ENCODE results near the gene RANGRF. TPM values are rescaled to one million over a fixed set of nuclear protein-coding genes. Genes with fewer than 3 reads are reported as not detected.

The RANGRF gene
- total RNA-seq, 1 experiment from 2014 or later = 35.0 TPM

GRCh38 chr17:8253801-8254200 lies 34.7 kb upstream of the RANGRF start:
- intact Hi-C loops (cut with micrococcal nuclease; ENCODE audit: unreplicated experiment) = no loop called here
- ChIA-PET POLR2A (ENCODE audit: unreplicated experiment) (no interaction called here), CTCF (interaction anchor here (0.8 kb wide), 1 partner anchor 47 kb away, joined by 3 read pairs; no protein-coding TSS in a partner anchor)
- H3K79me2 ChIP-seq (ENCODE audit: low read depth) = peaks cover 31% of the 10 kb centered on the region
- H3K9me2 ChIP-seq (ENCODE audit: insufficient read depth) = no peaks in the 10 kb centered on the region
- no peaks in the 10 kb centered on the region for H3K36me3 ChIP-seq (ENCODE audit: low read depth)
- H3K4me3 ChIP-seq = no peak overlapping the region
- no peak for TF ChIP-seq EZH2 (IDR thresholded peaks at IDR 0.05; ENCODE audit: low read depth)
- TF ChIP-seq CTCF (conservative IDR thresholded peaks at IDR 0.05) = no peak
- peaks cover 6% of the 10 kb centered on the region for H3F3A ChIP-seq (ENCODE audit: insufficient read depth, low read depth)
- no peak for DNase-seq
- no peaks in the 10 kb centered on the region for H4K20me1 ChIP-seq (ENCODE audit: insufficient read depth)
- H3K27me3 ChIP-seq (ENCODE audit: insufficient read depth, low read depth) = no peaks in the 10 kb centered on the region
- peaks cover 8% of the 10 kb centered on the region; the same call in 1 of the 2 replicates for H3K4me1 ChIP-seq (replicated peaks; ENCODE audit: insufficient read depth)
- no peak overlapping the region for H3K27ac ChIP-seq
- BruUV-seq (replicated peaks) = no TSS peak
- no peak overlapping the region for H3K4me2 ChIP-seq
- no peak overlapping the region for H2AFZ ChIP-seq
- no peaks in the 10 kb centered on the region for H3K9me3 ChIP-seq (ENCODE audit: insufficient read depth, low read depth)

- no peak for DNase-seq
- TF ChIP-seq EZH2 (IDR thresholded peaks at IDR 0.05; ENCODE audit: low read depth) (no peak), CTCF (conservative IDR thresholded peaks at IDR 0.05) (no peak)
- Histone ChIP-seq H3K9me3 (ENCODE audit: insufficient read depth, low read depth) (no peaks in the 10 kb centered on the region), H3F3A (ENCODE audit: insufficient read depth, low read depth) (no peaks in the 10 kb centered on the region), H3K27me3 (ENCODE audit: insufficient read depth, low read depth) (no peaks in the 10 kb centered on the region), H3K79me2 (ENCODE audit: low read depth) (peaks cover 25% of the 10 kb centered on the region), H3K4me2 (no peak overlapping the region), H4K20me1 (ENCODE audit: insufficient read depth) (no peaks in the 10 kb centered on the region), H3K36me3 (ENCODE audit: low read depth) (no peaks in the 10 kb centered on the region), H3K4me1 (replicated peaks; ENCODE audit: insufficient read depth) (peaks cover 7% of the 10 kb centered on the region; the same call in 1 of the 2 replicates), H3K4me3 (no peak overlapping the region), H3K9me2 (ENCODE audit: insufficient read depth) (no peaks in the 10 kb centered on the region), H2AFZ (no peak overlapping the region), H3K27ac (no peak overlapping the region)
- BruUV-seq (replicated peaks) = no TSS peak
- intact Hi-C loops (cut with micrococcal nuclease; ENCODE audit: unreplicated experiment) = no loop called here
- POLR2A ChIA-PET (ENCODE audit: unreplicated experiment) = no interaction called here
- CTCF ChIA-PET = no interaction called here
Measured at GRCh38 chr17:8254881-8255280, 33.6 kb upstream of the RANGRF start.

GRCh38 chr17:8255499-8255898 lies 33.0 kb upstream of the RANGRF start:
- intact Hi-C loops (cut with micrococcal nuclease; ENCODE audit: unreplicated experiment) = no loop called here
- CTCF ChIA-PET = no interaction called here
- no TSS peak for BruUV-seq (replicated peaks)
- Histone ChIP-seq H3K36me3 (ENCODE audit: low read depth) (no peaks in the 10 kb centered on the region), H3F3A (ENCODE audit: insufficient read depth, low read depth) (no peaks in the 10 kb centered on the region), H3K4me2 (no peak overlapping the region), H3K4me3 (no peak overlapping the region), H3K27me3 (ENCODE audit: insufficient read depth, low read depth) (no peaks in the 10 kb centered on the region), H2AFZ (no peak overlapping the region), H4K20me1 (ENCODE audit: insufficient read depth) (no peaks in the 10 kb centered on the region), H3K79me2 (ENCODE audit: low read depth) (peaks cover 19% of the 10 kb centered on the region), H3K9me3 (ENCODE audit: insufficient read depth, low read depth) (no peaks in the 10 kb centered on the region), H3K4me1 (replicated peaks; ENCODE audit: insufficient read depth) (peaks cover 1% of the 10 kb centered on the region; the same call in 1 of the 2 replicates), H3K9me2 (ENCODE audit: insufficient read depth) (no peaks in the 10 kb centered on the region), H3K27ac (no peak overlapping the region)
- POLR2A ChIA-PET (ENCODE audit: unreplicated experiment) = no interaction called here
- no peak for DNase-seq
- TF ChIP-seq EZH2 (IDR thresholded peaks at IDR 0.05; ENCODE audit: low read depth) (no peak), CTCF (conservative IDR thresholded peaks at IDR 0.05) (no peak)
